GM04503 (cell line): ENCODE measurements around the gene GPR89A.
"Not testable (repeated sequence)": the region's sequence is repeated elsewhere in the genome, so short reads cannot be mapped to it uniquely, and the experiment has no call there.

Experiments used
- DNase-seq: peaks from one replicate; pipeline ENCODE4 v3.0.0-alpha.2; 2012; ENCODE audit warnings: low read depth

The GPR89A gene

GRCh38 chr1:145686078-145686477, 78.3 kb downstream of the GPR89A start:
- DNase-seq = not testable (repeated sequence)

- no peak for DNase-seq
Measured at GRCh38 chr1:145688328-145688727, 80.5 kb downstream of the GPR89A start.

- DNase-seq = no peak
Measured at GRCh38 chr1:145688924-145689323, 81.1 kb downstream of the GPR89A start.

- DNase-seq = no peak
Measured at GRCh38 chr1:145689922-145690321, 82.1 kb downstream of the GPR89A start.

GRCh38 chr1:145690587-145691558, 83.1 kb downstream of the GPR89A start:
- peak; percentile 73 for DNase-seq

GRCh38 chr1:145692785-145693443, 85.1 kb downstream of the GPR89A start:
- DNase-seq = no peak

GRCh38 chr1:145695821-145696629, 88.2 kb downstream of the GPR89A start:
- no peak for DNase-seq

- DNase-seq = no peak
Measured at GRCh38 chr1:145696630-145696960, 88.8 kb downstream of the GPR89A start.

GRCh38 chr1:145701306-145701862, 93.6 kb downstream of the GPR89A start:
- DNase-seq = no peak

GRCh38 chr1:145702052-145702451, 94.3 kb downstream of the GPR89A start:
- DNase-seq = no peak

GRCh38 chr1:145702826-145703225, 95.0 kb downstream of the GPR89A start:
- DNase-seq = no peak

- no peak for DNase-seq
Measured at GRCh38 chr1:145705622-145706021, 97.8 kb downstream of the GPR89A start.

GRCh38 chr1:145706086-145706664, 98.4 kb downstream of the GPR89A start:
- no peak for DNase-seq

GRCh38 chr1:145707183-145707867, 99.5 kb downstream of the GPR89A start, which contains the start of gene PDZK1:
Gene PDZK1, minus strand, starts transcription at chr1:145707368. Its CDS starts 19,347 bp downstream, at chr1:145688021.
- DNase-seq = no peak

GRCh38 chr1:145708063-145708462, 100.3 kb downstream of the GPR89A start:
- DNase-seq = no peak

- no peak for DNase-seq
Measured at GRCh38 chr1:145710291-145711027, 102.7 kb downstream of the GPR89A start.

- DNase-seq = no peak
Measured at GRCh38 chr1:145711213-145711651, 103.4 kb downstream of the GPR89A start.

- no peak for DNase-seq
Measured at GRCh38 chr1:145714524-145715111, 106.8 kb downstream of the GPR89A start.

GRCh38 chr1:145716641-145717345, 109.0 kb downstream of the GPR89A start:
- no peak for DNase-seq
